Endothelial cell of umbilical vein (primary cell): Measurements from ENCODE around the gene AKAP12. TPM values are rescaled to one million over a fixed set of nuclear protein-coding genes. Genes with fewer than 3 reads are reported as not detected.

Experiments used
- BruUV-seq: library from RNA; stranded (reverse); fragments of 400-500 nt; replicated peaks from 2 replicates; lab custom pipeline; 2021; lab: Mats Ljungman, UMichigan
- CTCF ChIA-PET: fragments of 300-600, 350-600 bp; sonication (Branson Sonifier 250); formaldehyde crosslinking; loops from one replicate; lab custom pipeline; 2021; ENCODE audit warnings: antibody characterized with exemption, inconsistent platforms; lab: Charles Lee
- POLR2A ChIA-PET: fragments of 300-600, 350-600 bp; sonication (Branson Sonifier 250); formaldehyde crosslinking; loops from one replicate; lab custom pipeline; 2021; ENCODE audit warnings: antibody characterized with exemption, inconsistent platforms; lab: Charles Lee
- DNase-seq: peaks from one replicate; pipeline ENCODE4 v3.0.0-alpha.2; 2011; ENCODE audit warnings: low read depth, low spot score
- FAIRE-seq: peaks from 2 replicates; lab custom pipeline; 2011; peaks lifted over from hg19 to GRCh38; lab: Jason Lieb, UNC
- H2AFZ ChIP-seq: 2 replicates; pipeline ENCODE4 v1.6.0; 2012; ENCODE audit warnings: low read depth, low read length, control low read depth, inconsistent platforms
- H3K27ac ChIP-seq: 2 replicates; pipeline ENCODE4 v1.5.1; 2011; ENCODE audit warnings: low read depth, mild to moderate bottlenecking, control low read depth, low read length, moderate library complexity; ENCODE audit not compliant: insufficient read depth
- H3K27me3 ChIP-seq, 2 experiments: 2 replicates each; pipeline versions ENCODE4 v1.6.0 to v1.6.1; 2011; ENCODE audit warnings: low read length in 2 of 2, mixed read lengths in 1 of 2; ENCODE audit not compliant: control insufficient read depth in 2 of 2, insufficient read depth in 2 of 2
- H3K36me3 ChIP-seq, 2 experiments: 2 replicates in 1 of 2; 3 replicates in 1 of 2; pipeline ENCODE4 v1.5.1; 2011; ENCODE audit warnings: low read length in 2 of 2, mild to moderate bottlenecking in 1 of 2, moderate library complexity in 1 of 2; ENCODE audit not compliant: control insufficient read depth in 2 of 2, insufficient read depth in 2 of 2; ENCODE audit errors: extremely low read depth in 1 of 2
- H3K4me1 ChIP-seq: 3 replicates; pipeline ENCODE4 v1.5.1; 2011; ENCODE audit warnings: mild to moderate bottlenecking, low read length; ENCODE audit not compliant: control insufficient read depth, insufficient read depth; ENCODE audit errors: extremely low read depth
- H3K4me2 ChIP-seq: 2 replicates; pipeline ENCODE4 v1.6.1; 2011; ENCODE audit warnings: low read length, control low read depth, mixed read lengths; ENCODE audit not compliant: insufficient read depth
- H3K4me3 ChIP-seq, 3 experiments: fragments of 200-600 bp in 1 of 3; sonication (generic), shearing (Covaris generic) in 1 of 3; replicated peaks in 1 of 3; 2 replicates each; pipeline ENCODE4 v1.5.1; 2011 to 2016; ENCODE audit warnings: control low read depth in 3 of 3, low read length in 3 of 3, mild to moderate bottlenecking in 2 of 3, inconsistent platforms in 1 of 3, low read depth in 1 of 3, moderate library complexity in 1 of 3; ENCODE audit not compliant: insufficient read depth in 1 of 3
- H3K79me2 ChIP-seq: 2 replicates; pipeline ENCODE4 v1.6.0; 2012; ENCODE audit warnings: low read length, inconsistent platforms; ENCODE audit not compliant: control insufficient read depth, insufficient read depth
- H3K9ac ChIP-seq: replicated peaks from 2 replicates; pipeline ENCODE3; 2011; ENCODE audit warnings: low read length, control low read depth; ENCODE audit not compliant: insufficient read depth; ENCODE audit errors: extremely low read depth
- H3K9me1 ChIP-seq: replicated peaks from 3 replicates; pipeline ENCODE4 v1.6.0; 2011; ENCODE audit warnings: mild to moderate bottlenecking, low read length; ENCODE audit not compliant: control insufficient read depth, insufficient read depth; ENCODE audit errors: extremely low read depth
- H3K9me3 ChIP-seq: replicated peaks from 2 replicates; pipeline ENCODE4 v1.5.1; 2012; ENCODE audit warnings: low read length, inconsistent platforms; ENCODE audit not compliant: control insufficient read depth, insufficient read depth
- H4K20me1 ChIP-seq: replicated peaks from 2 replicates; pipeline ENCODE3; 2011; ENCODE audit warnings: mild to moderate bottlenecking, low read length; ENCODE audit not compliant: control insufficient read depth, insufficient read depth; ENCODE audit errors: extremely low read depth
- EZH2 ChIP-seq: IDR thresholded peaks from 2 replicates; pipeline ENCODE4 v1.6.1; 2012; ENCODE audit warnings: borderline replicate concordance, low read depth, mild to moderate bottlenecking, moderate library complexity, low read length, inconsistent platforms; ENCODE audit not compliant: severe bottlenecking
- GATA2 ChIP-seq: IDR thresholded peaks from 2 replicates; pipeline ENCODE4 v1.7.0; 2011; ENCODE audit warnings: low read depth, mild to moderate bottlenecking, moderate library complexity, mixed read lengths, low read length; ENCODE audit not compliant: insufficient read length, insufficient read depth
- MAX ChIP-seq: IDR thresholded peaks from 2 replicates; pipeline ENCODE4 v1.6.1; 2011; ENCODE audit not compliant: insufficient read depth, insufficient read length
- MYC ChIP-seq: IDR thresholded peaks from one replicate; pipeline ENCODE4 v1.6.1; 2011; ENCODE audit warnings: mild to moderate bottlenecking, low read depth, low read length
- POLR2A ChIP-seq: IDR thresholded peaks from 2 replicates; pipeline ENCODE4 v1.6.1; 2012; ENCODE audit warnings: low read depth, mild to moderate bottlenecking, control low read depth, low read length
- POLR2AphosphoS5 ChIP-seq: IDR thresholded peaks from 2 replicates; pipeline ENCODE4 v1.6.1; 2012; ENCODE audit warnings: low read depth, mild to moderate bottlenecking, control low read depth, low read length, moderate library complexity; ENCODE audit not compliant: insufficient read depth
- dilution Hi-C: fragments of 300-500 bp; cut with MboI; formaldehyde crosslinking; loops from one replicate; pipeline ENCODE4 v1.15.0; 2019; ENCODE audit warnings: low sequenced_read_pairs; ENCODE audit not compliant: extremely low pct_ligation_motif_present
- intact Hi-C: fragments of 100-400 bp; cut with micrococcal nuclease; formaldehyde crosslinking; loops from one replicate; pipeline ENCODE4 v1.10.0; 2022
- polyA plus RNA-seq, 4 experiments: library from polyadenylated mRNA; depleted of rRNA in 3 of 4; stranded (reverse) in 3 of 4; unstranded in 1 of 4; fragments of >200 nt; gene quantifications; 2 replicates each; pipeline versions ENCODE4 v1.2.1 to v1.2.3, GENCODE V29; 2011 to 2012; ENCODE audit warnings: missing spikeins in 1 of 4
- total RNA-seq: library from RNA; stranded (reverse); gene quantifications from 2 replicates; pipeline ENCODE4 v1.2.3, GENCODE V29; 2021
- TF ChIP-seq, protein P1 (sequence below), 2 donors: IDR thresholded peaks; 1 replicate in 1 of 2; 2 replicates in 1 of 2; pipeline ENCODE4 v1.5.1; 2011; ENCODE audit warnings: low read length in 2 of 2, mild to moderate bottlenecking in 2 of 2, moderate library complexity in 2 of 2, control low read depth in 1 of 2, inconsistent platforms in 1 of 2, low read depth in 1 of 2; ENCODE audit not compliant: insufficient read depth in 1 of 2; ENCODE audit errors: extremely low read depth in 1 of 2

The AKAP12 gene
- total and polyA plus RNA-seq, 2 donors (not counting 3 experiments of a cell fraction or from before 2014, with no cell fraction given): 46.9 to 340 TPM

DNA sequence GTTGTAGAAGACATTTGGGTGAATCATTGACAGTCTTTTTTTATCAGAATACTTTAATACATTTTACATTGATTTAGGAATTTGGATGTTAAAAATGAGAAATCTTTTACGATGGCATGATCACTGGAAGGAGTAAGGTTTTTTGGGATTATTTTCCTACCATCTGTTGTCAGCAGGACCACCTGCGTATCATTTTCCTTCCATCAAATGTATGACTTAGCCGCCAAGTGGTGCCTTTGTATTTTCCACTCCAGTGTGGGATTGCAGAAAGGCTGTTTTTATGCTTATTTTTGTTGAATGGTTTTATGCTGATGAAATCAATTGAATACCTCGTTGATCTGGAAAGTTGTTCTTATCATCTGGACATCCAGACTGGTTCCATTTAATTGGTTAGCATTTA, 35.8 kb downstream of the AKAP12 start:
- FAIRE-seq: no peak
- Histone ChIP-seq H3K4me1 (peaks cover under 1% of the 10 kb centered on the region), H3K79me2 (peaks cover 75% of the 10 kb centered on the region), H3K4me2 (no peak overlapping the region), H3K4me3 (no peak overlapping the region), H3K9me3 (no peaks in the 10 kb centered on the region), H3K27me3 (no peaks in the 10 kb centered on the region), H3K27ac (no peak overlapping the region), H2AFZ (no peak overlapping the region), H3K9me1 (no peaks in the 10 kb centered on the region), H4K20me1 (no peaks in the 10 kb centered on the region), H3K9ac (no peak overlapping the region), H3K36me3 (no peaks in the 10 kb centered on the region)
- ChIA-PET POLR2A (no interaction called here), CTCF (no interaction called here)
- dilution Hi-C loops: no loop called here
- TF ChIP-seq EZH2: no peak
- no TSS peak for BruUV-seq
- no peak for DNase-seq
- intact Hi-C loops: no loop called here

DNA sequence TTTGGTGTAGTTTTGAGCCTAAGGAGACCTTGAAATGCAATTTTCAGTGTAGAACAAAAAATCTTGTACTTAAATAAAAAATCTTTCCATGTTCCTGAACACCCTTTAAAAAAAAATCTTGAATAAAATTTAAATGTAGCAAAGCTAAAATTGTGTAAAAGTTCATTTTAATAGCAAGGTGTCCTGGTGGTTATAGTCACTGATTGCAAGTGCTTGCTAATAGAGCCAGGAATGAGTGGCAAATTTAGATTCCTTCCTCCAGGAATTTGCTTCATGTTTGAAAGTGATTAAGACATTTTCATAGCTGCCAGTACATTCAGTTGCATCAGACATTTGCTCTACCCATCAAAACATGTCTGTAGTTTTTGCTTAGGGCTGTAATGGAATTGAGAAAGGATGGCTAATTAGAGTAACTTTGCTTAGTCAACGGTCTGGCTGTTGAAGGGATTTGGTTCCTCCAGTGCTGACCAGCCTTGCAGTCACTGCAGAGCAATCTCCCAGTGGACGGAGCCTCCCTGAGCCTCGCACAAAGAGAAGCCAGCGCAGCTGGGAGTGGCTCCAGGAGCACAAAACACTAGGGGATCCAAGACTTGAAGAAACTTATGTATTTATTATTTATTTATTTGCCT, 36.5 kb downstream of the AKAP12 start:
- Histone ChIP-seq H2AFZ (no peak overlapping the region), H3K9ac (no peak overlapping the region), H3K4me3 (no peak overlapping the region), H4K20me1 (no peaks in the 10 kb centered on the region), H3K9me3 (no peaks in the 10 kb centered on the region), H3K27ac (no peak overlapping the region), H3K27me3 (no peaks in the 10 kb centered on the region), H3K36me3 (no peaks in the 10 kb centered on the region), H3K79me2 (peaks cover 75% of the 10 kb centered on the region), H3K4me2 (no peak overlapping the region), H3K4me1 (peaks cover 3% of the 10 kb centered on the region), H3K9me1 (no peaks in the 10 kb centered on the region)
- dilution Hi-C loops (no loop called here), intact Hi-C loops (no loop called here)
- DNase-seq (no peak), FAIRE-seq (no peak)
- CTCF ChIA-PET: no interaction called here
- no peak for TF ChIP-seq GATA2
- TF ChIP-seq MYC: no peak
- no peak for TF ChIP-seq EZH2
- TF ChIP-seq, protein P1, sequence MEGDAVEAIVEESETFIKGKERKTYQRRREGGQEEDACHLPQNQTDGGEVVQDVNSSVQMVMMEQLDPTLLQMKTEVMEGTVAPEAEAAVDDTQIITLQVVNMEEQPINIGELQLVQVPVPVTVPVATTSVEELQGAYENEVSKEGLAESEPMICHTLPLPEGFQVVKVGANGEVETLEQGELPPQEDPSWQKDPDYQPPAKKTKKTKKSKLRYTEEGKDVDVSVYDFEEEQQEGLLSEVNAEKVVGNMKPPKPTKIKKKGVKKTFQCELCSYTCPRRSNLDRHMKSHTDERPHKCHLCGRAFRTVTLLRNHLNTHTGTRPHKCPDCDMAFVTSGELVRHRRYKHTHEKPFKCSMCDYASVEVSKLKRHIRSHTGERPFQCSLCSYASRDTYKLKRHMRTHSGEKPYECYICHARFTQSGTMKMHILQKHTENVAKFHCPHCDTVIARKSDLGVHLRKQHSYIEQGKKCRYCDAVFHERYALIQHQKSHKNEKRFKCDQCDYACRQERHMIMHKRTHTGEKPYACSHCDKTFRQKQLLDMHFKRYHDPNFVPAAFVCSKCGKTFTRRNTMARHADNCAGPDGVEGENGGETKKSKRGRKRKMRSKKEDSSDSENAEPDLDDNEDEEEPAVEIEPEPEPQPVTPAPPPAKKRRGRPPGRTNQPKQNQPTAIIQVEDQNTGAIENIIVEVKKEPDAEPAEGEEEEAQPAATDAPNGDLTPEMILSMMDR (IDR thresholded peaks at IDR 0.05; ENCODE audit: extremely low read depth in 1 of 2, insufficient read depth in 1 of 2, low read depth in 1 of 2, low read length in 2 of 2): no peak
- no peak for TF ChIP-seq MAX
- TF ChIP-seq POLR2AphosphoS5: no peak
- no peak for TF ChIP-seq POLR2A
- POLR2A ChIA-PET: no interaction called here
- BruUV-seq: no TSS peak
